Measurements from ENCODE around the gene CDK6. TPM values are rescaled to one million over a fixed set of nuclear protein-coding genes. Genes with fewer than 3 reads are reported as not detected.
"Not testable (repeated sequence)": the region's sequence is repeated elsewhere in the genome, so short reads cannot be mapped to it uniquely, and the experiment has no call there.

Gene CDK6
- total and polyA plus RNA-seq, 2 donors: 5.0 to 120 TPM

DNA sequence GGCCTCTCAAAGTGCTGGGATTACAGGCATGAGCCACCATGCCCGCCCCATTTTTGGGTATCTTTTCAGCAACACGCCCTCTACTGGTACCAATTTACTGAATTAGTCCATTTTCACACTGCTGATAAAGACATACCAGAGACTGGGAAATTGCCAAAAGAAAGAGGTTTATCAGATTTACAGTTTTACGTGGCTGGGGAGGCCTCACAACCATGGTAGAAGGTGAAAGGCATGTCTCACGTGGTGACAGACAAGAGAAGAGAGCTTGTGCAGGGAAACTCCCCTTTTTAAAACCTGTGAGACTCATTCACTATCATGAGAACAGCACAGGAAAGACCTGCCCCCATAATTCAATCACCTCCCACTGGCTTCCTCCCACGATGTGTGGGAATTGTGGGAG, 27.8 kb upstream of the CDK6 start:
- H3K27ac ChIP-seq (ENCODE audit: low read depth); DNase-seq (ENCODE audit: extremely low spot score); H3K36me3 ChIP-seq (ENCODE audit: insufficient read depth); H3K4me1 ChIP-seq (ENCODE audit: insufficient read depth); H3K4me3 ChIP-seq (ENCODE audit: low read depth, low read length): not testable (repeated sequence)
- WGBS: 50% methylated on average over 5 of the region's 5 CpGs

DNA sequence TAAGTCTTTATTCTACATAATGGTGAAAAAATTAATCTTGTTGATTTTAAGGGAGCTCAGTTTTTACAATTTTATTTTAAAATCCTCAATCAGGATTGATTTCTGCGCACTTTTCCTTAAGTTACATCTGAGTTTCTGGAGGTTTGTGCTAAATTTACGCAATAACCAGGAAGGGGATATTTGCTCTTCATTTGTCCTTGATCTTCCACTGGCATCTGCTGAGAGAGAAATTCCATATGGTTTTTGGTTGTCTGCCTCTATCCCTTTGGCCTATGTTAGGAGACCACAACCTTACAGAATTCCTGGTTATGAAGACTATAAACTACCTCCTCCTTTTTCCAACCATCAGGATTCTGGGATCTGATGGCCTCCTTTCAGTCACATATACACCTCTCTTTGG, 20.1 kb upstream of the CDK6 start:
- 96% methylated on average over 2 of the region's 2 CpGs for WGBS
- no peak for DNase-seq (ENCODE audit: extremely low spot score)
- Histone ChIP-seq H3K4me3 (ENCODE audit: low read depth, low read length) (no peak overlapping the region), H3K27ac (ENCODE audit: low read depth) (no peak overlapping the region), H3K4me1 (ENCODE audit: insufficient read depth) (no peaks in the 10 kb centered on the region), H3K36me3 (ENCODE audit: insufficient read depth) (no peaks in the 10 kb centered on the region)

DNA sequence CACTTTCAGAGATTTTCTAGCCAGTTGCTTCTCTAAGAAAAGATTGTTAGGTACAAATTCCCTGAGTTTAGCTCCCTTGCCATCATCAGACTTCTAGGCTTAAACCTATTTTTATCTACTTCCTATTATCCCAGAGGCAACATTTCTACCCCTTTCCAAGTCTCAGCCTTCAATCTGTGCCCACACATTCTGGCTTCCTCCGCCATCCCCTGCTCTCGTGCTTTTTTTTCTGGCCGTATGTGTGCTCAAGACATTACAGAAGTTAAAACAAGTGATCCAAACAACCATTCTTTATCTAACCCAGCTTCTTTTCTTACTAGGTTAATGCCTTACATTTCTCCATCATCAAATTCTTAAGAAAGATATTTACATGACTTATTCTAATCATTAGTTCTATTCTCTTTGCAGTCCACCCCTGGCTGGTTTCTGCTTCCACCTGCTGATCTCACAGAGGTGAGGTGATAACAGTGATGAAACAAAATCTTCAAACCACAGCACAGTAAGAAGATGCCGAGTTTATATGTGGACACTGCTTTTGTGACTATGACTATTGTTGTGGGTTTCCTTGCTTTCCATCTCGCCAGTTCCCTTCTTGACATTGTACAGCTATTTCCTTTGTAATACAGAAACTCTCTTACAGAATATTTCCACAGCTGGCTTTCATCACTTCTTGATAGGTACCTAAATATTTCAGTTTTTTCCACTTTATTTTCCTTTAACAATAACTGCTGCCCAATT, 18.3 kb upstream of the CDK6 start:
- H3K27ac ChIP-seq (ENCODE audit: low read depth): no peak overlapping the region
- DNase-seq (ENCODE audit: extremely low spot score): no peak
- H3K4me3 ChIP-seq (ENCODE audit: low read depth, low read length): no peak overlapping the region
- no peaks in the 10 kb centered on the region for H3K36me3 ChIP-seq (ENCODE audit: insufficient read depth)
- no peaks in the 10 kb centered on the region for H3K4me1 ChIP-seq (ENCODE audit: insufficient read depth)
- 52% methylated on average over 5 of the region's 5 CpGs for WGBS

DNA sequence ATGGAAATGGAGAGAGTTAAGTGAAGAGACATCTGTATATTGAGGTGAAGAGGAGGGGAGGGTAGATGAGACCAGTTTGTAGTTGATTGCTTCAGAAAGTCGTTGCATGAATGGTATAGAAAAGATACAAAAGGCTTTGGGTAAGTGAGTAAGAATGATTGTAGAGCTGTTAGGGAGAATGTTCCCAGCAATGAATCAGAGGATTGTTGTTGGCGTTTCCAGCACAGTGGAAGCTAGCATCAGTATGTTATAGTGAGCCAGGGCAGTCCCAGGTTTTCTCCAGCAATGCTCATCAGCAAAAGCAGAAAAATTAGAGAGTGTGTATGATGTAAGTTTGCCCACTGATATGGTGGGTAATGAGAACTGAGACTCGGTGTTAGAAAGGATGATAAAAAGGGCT, 15.4 kb upstream of the CDK6 start:
- H3K36me3 ChIP-seq (ENCODE audit: insufficient read depth): no peaks in the 10 kb centered on the region
- H3K4me1 ChIP-seq (ENCODE audit: insufficient read depth): no peaks in the 10 kb centered on the region
- WGBS: 76% methylated on average over 3 of the region's 3 CpGs
- no peak for DNase-seq (ENCODE audit: extremely low spot score)
- no peak overlapping the region for H3K27ac ChIP-seq (ENCODE audit: low read depth)
- no peak overlapping the region for H3K4me3 ChIP-seq (ENCODE audit: low read depth, low read length)

DNA sequence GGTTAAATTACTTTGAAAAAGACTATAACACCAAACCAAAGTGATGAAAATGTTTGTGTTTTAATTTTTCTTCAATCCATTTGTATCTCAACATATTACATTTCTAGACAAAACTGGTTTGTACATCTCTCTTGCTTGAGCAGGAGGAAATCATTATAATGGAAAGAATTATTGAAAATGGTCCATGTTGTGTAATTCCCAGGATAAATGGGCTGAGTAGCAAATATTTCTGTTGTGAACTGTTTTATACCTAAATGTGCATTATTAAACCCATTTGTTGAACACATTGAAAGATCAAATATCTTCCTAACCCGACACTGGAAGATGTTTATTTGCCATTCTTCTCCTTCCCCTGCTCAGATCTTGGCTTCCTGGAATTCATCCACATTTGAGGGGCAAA, 14.1 kb upstream of the CDK6 start:
- no peak overlapping the region for H3K27ac ChIP-seq (ENCODE audit: low read depth)
- H3K4me3 ChIP-seq (ENCODE audit: low read depth, low read length): no peak overlapping the region
- WGBS: 67% methylated on average over 1 of the region's 1 CpG
- H3K4me1 ChIP-seq (ENCODE audit: insufficient read depth): no peaks in the 10 kb centered on the region
- H3K36me3 ChIP-seq (ENCODE audit: insufficient read depth): no peaks in the 10 kb centered on the region
- DNase-seq (ENCODE audit: extremely low spot score): no peak

- 60% methylated on average over 4 of the region's 4 CpGs for WGBS
- DNase-seq (ENCODE audit: extremely low spot score): no peak
- Histone ChIP-seq H3K4me3 (ENCODE audit: low read depth, low read length) (no peak overlapping the region), H3K27ac (ENCODE audit: low read depth) (no peak overlapping the region), H3K4me1 (ENCODE audit: insufficient read depth) (no peaks in the 10 kb centered on the region), H3K36me3 (ENCODE audit: insufficient read depth) (no peaks in the 10 kb centered on the region)
Measured at GRCh38 chr7:92849322-92849721, 12.9 kb upstream of the CDK6 start.

- 69% methylated on average over 3 of the region's 3 CpGs for WGBS
- Histone ChIP-seq H3K4me3 (ENCODE audit: low read depth, low read length) (no peak overlapping the region), H3K36me3 (ENCODE audit: insufficient read depth) (no peaks in the 10 kb centered on the region), H3K27ac (ENCODE audit: low read depth) (no peak overlapping the region), H3K4me1 (ENCODE audit: insufficient read depth) (no peaks in the 10 kb centered on the region)
- no peak for DNase-seq (ENCODE audit: extremely low spot score)
Measured at GRCh38 chr7:92848851-92849250, 12.5 kb upstream of the CDK6 start.

DNA sequence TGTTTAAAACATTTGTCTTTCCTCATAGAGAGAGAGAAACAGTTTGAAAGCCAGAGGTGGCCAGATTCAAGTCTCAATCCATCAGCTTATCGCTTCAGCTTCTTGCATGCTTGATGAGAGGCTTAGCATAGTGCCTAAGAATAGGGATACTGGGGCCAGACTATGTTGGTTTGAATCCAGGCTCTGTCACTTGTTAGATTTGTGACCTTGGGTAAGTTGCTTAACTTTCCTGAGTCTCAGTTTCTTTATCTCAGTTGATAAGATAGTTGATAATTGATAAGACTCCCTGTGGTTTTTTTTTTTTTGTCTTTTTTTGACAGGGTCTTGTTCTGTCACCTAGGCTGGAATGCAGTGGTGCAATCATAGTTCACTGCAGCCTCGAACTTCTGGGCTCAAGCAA, 12.1 kb upstream of the CDK6 start:
- no peak for DNase-seq (ENCODE audit: extremely low spot score)
- no peaks in the 10 kb centered on the region for H3K4me1 ChIP-seq (ENCODE audit: insufficient read depth)
- WGBS: 77% methylated on average over 2 of the region's 2 CpGs
- H3K36me3 ChIP-seq (ENCODE audit: insufficient read depth): no peaks in the 10 kb centered on the region
- no peak overlapping the region for H3K27ac ChIP-seq (ENCODE audit: low read depth)
- no peak overlapping the region for H3K4me3 ChIP-seq (ENCODE audit: low read depth, low read length)

DNA sequence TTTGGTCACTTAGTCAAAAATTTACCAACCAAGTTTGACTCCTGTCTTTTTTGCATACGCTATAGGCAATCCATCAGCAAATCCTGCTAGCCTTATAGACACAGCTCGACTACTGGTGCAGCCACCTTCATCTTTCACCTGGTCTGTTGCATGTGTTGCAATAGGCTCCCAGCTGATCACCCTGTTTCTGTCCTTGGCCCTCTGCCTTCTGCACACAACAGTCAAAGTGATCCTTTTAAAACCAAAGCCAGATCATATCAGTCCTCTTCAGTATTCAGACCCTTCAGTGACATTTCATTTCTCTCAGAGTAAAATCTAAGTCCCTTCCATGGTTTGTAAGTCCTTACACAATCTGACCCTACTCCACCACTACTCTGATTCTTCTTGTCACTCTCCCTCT, 10.9 kb upstream of the CDK6 start:
- WGBS: 95% methylated on average over 2 of the region's 2 CpGs
- Histone ChIP-seq H3K4me3 (ENCODE audit: low read depth, low read length) (no peak overlapping the region), H3K27ac (ENCODE audit: low read depth) (no peak overlapping the region)

DNA sequence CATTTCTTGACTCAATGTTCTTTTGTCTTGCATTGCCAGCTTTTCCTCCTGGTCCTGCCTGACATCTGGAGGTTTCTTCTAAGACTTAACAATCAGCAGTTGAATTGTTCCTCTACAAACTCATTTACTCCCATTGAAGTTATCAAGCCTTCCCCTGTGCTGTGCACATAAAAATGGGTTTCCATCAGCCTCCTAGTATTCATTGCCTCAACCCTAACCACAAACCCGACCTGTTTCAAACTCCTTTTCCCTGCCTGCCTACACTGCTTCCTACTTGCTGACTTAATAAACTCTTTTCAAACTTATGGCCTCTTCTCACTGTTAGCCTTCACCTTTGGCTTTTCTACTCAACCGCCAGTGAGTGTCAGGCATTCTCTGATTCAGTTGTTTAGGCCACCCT, 9.4 kb upstream of the CDK6 start:
- no peak overlapping the region for H3K4me3 ChIP-seq (ENCODE audit: low read depth, low read length)
- no peak for DNase-seq (ENCODE audit: extremely low spot score)
- H3K36me3 ChIP-seq (ENCODE audit: insufficient read depth): no peaks in the 10 kb centered on the region
- H3K4me1 ChIP-seq (ENCODE audit: insufficient read depth): no peaks in the 10 kb centered on the region
- 86% methylated on average over 2 of the region's 2 CpGs for WGBS
- no peak overlapping the region for H3K27ac ChIP-seq (ENCODE audit: low read depth)

More for the DNA sequence above, 10.9 kb upstream of the CDK6 start:
- H3K36me3 ChIP-seq (ENCODE audit: insufficient read depth): no peaks in the 10 kb centered on the region
- H3K4me1 ChIP-seq (ENCODE audit: insufficient read depth): no peaks in the 10 kb centered on the region
- no peak for DNase-seq (ENCODE audit: extremely low spot score)

DNA sequence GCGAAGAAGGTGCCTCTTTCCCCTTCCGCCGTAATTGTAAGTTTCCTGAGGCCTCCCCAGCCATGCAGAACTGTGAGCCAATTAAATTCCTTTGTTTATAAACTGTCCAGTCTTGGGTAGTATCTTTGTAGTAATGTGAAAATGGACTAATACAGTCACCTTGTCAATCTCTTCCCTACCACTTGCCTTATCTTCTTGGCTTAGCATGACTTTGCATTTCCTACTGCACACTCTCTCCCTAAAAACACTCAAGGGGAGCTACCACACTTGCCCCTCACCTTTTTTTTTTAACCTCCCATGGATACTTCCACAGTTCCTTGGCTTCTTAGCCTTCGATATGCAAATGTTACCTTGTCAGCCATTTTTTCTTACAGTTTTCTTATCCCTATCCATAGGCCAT, 7.4 kb upstream of the CDK6 start:
- 93% methylated on average over 4 of the region's 4 CpGs for WGBS
- H3K27ac ChIP-seq (ENCODE audit: low read depth): no peak overlapping the region

GRCh38 chr7:92843034-92843760, 6.8 kb upstream of the CDK6 start:
- no peak overlapping the region for H3K4me3 ChIP-seq (ENCODE audit: low read depth, low read length)
- H3K4me1 ChIP-seq (ENCODE audit: insufficient read depth): no peaks in the 10 kb centered on the region
- 93% methylated on average over 4 of the region's 4 CpGs for WGBS
- H3K36me3 ChIP-seq (ENCODE audit: insufficient read depth): no peaks in the 10 kb centered on the region
- no peak overlapping the region for H3K27ac ChIP-seq (ENCODE audit: low read depth)
- no peak for DNase-seq (ENCODE audit: extremely low spot score)

More for the DNA sequence above, 7.4 kb upstream of the CDK6 start:
- Histone ChIP-seq H3K4me3 (ENCODE audit: low read depth, low read length) (no peak overlapping the region), H3K4me1 (ENCODE audit: insufficient read depth) (no peaks in the 10 kb centered on the region), H3K36me3 (ENCODE audit: insufficient read depth) (no peaks in the 10 kb centered on the region)
- no peak for DNase-seq (ENCODE audit: extremely low spot score)

DNA sequence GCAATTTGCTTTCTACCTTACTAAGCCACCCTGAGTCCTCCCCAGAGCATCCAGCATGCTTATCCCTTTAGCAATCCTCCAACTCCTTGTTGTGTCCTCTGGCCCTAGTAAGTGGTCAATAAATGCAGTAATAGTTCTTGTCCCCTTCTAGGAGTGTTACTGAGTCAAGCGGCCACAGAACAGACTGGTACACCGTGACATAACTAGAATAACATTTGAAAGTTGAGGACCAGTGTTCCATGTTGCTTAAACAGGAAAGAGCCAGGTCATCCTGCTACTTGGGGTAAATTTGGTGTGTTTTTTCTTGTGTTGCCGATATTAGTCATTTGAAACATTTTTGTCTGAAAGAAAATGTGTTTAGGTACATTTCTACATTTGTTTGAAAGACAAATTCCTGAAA, 4.8 kb upstream of the CDK6 start:
- Histone ChIP-seq H3K4me1 (ENCODE audit: insufficient read depth) (no peaks in the 10 kb centered on the region), H3K27ac (ENCODE audit: low read depth) (no peak overlapping the region), H3K36me3 (ENCODE audit: insufficient read depth) (no peaks in the 10 kb centered on the region), H3K4me3 (ENCODE audit: low read depth, low read length) (no peak overlapping the region)
- WGBS: 87% methylated on average over 3 of the region's 3 CpGs
- no peak for DNase-seq (ENCODE audit: extremely low spot score)

DNA sequence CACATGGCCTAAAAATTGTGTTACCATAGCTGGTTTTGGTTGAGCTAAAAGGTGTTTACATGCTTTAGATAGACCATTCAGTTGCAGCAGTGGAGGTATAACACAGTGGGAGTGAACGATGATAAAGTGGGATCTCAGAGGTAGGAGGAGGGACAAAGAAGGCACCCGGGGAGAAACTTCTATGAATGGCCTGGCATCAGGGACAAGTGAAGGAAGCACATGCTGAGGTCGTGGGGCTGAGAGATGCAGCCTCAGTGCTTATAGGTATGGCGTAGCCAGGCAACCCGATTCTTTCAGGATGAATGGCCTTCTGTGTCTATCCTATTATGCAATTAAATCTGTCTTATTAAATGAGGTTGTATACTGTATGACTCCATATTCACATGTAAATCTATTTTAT, 3.9 kb upstream of the CDK6 start:
- WGBS: 70% methylated on average over 5 of the region's 5 CpGs
- no peaks in the 10 kb centered on the region for H3K36me3 ChIP-seq (ENCODE audit: insufficient read depth)
- no peak for DNase-seq (ENCODE audit: extremely low spot score)
- no peaks in the 10 kb centered on the region for H3K4me1 ChIP-seq (ENCODE audit: insufficient read depth)
- H3K4me3 ChIP-seq (ENCODE audit: low read depth, low read length): no peak overlapping the region
- no peak overlapping the region for H3K27ac ChIP-seq (ENCODE audit: low read depth)
